ENCODE measurements around the gene TSPEAR. TPM values are rescaled to one million over a fixed set of nuclear protein-coding genes. Genes with fewer than 3 reads are reported as not detected.
A peak's percentile ranks its signal among the peaks of the same experiment; 100 is the strongest.
"Not testable (repeated sequence)": the region's sequence is repeated elsewhere in the genome, so short reads cannot be mapped to it uniquely, and the experiment has no call there.

Gene TSPEAR
- total RNA-seq, 1 donor from 2014 or later, result not detected

GRCh38 chr21:44594406-44594916 is 116.9 kb downstream of the TSPEAR start:
- DNase-seq (ENCODE audit: low spot score) (no peak), ATAC-seq (no peak)

- peak; percentile 76 for ATAC-seq
- peak; percentile 96 for DNase-seq (ENCODE audit: low spot score)
Observed at GRCh38 chr21:44593598-44594405, 117.6 kb downstream of the TSPEAR start.

- DNase-seq (ENCODE audit: low spot score) (peak; percentile 60), ATAC-seq (peak; percentile 56)
Observed at GRCh38 chr21:44592446-44593311, 118.7 kb downstream of the TSPEAR start, which contains the start of gene KRTAP10-6. Gene KRTAP10-6, minus strand, starts transcription at chr21:44592505. Its CDS starts 21 bp downstream, at chr21:44592484.

GRCh38 chr21:44591801-44592130 is 119.6 kb downstream of the TSPEAR start:
- not testable (repeated sequence) for DNase-seq (ENCODE audit: low spot score)
- peak; percentile 4 for ATAC-seq

- ATAC-seq (peak; percentile 36), DNase-seq (ENCODE audit: low spot score) (peak; percentile 51)
Observed at GRCh38 chr21:44590897-44591800, 120.2 kb downstream of the TSPEAR start.

- DNase-seq (ENCODE audit: low spot score), result peak; percentile 39
- ATAC-seq, result no peak
Observed at GRCh38 chr21:44590311-44590721, 121.1 kb downstream of the TSPEAR start.

- peak; percentile 41 for DNase-seq (ENCODE audit: low spot score)
- ATAC-seq, result no peak
Observed at GRCh38 chr21:44589586-44590305, 121.6 kb downstream of the TSPEAR start.

- DNase-seq (ENCODE audit: low spot score) (no peak), ATAC-seq (no peak)
Observed at GRCh38 chr21:44589094-44589493, 122.3 kb downstream of the TSPEAR start.

- DNase-seq (ENCODE audit: low spot score), result no peak
- ATAC-seq, result no peak
Observed at GRCh38 chr21:44585892-44586291, 125.5 kb downstream of the TSPEAR start.

GRCh38 chr21:44583800-44584147 is 127.6 kb downstream of the TSPEAR start:
- ATAC-seq (no peak), DNase-seq (ENCODE audit: low spot score) (no peak)

- peak; percentile 49 for DNase-seq (ENCODE audit: low spot score)
Observed at GRCh38 chr21:44583089-44583799, 128.1 kb downstream of the TSPEAR start.

GRCh38 chr21:44582055-44582454 is 129.3 kb downstream of the TSPEAR start:
- ATAC-seq (no peak), DNase-seq (ENCODE audit: low spot score) (no peak)

More at GRCh38 chr21:44583089-44583799, 128.1 kb downstream of the TSPEAR start:
- peak; percentile 86 for ATAC-seq

- DNase-seq (ENCODE audit: low spot score) (no peak), ATAC-seq (no peak)
Observed at GRCh38 chr21:44581158-44581557, 130.2 kb downstream of the TSPEAR start.

- DNase-seq (ENCODE audit: low spot score) (peak; percentile 43), ATAC-seq (peak; percentile 47)
Observed at GRCh38 chr21:44580231-44580821, 131.0 kb downstream of the TSPEAR start, which contains the start of gene KRTAP10-5. Gene KRTAP10-5, minus strand, starts transcription at chr21:44580604. Its CDS starts 26 bp downstream, at chr21:44580578.

GRCh38 chr21:44579833-44580144 is 131.6 kb downstream of the TSPEAR start:
- no peak for DNase-seq (ENCODE audit: low spot score)

GRCh38 chr21:44579056-44579832 is 132.1 kb downstream of the TSPEAR start:
- ATAC-seq (no peak), DNase-seq (ENCODE audit: low spot score) (no peak)

More at GRCh38 chr21:44579833-44580144, 131.6 kb downstream of the TSPEAR start:
- ATAC-seq, result no peak

GRCh38 chr21:44578371-44579055 is 132.9 kb downstream of the TSPEAR start:
- DNase-seq (ENCODE audit: low spot score), result no peak
- no peak for ATAC-seq

Measured in left lobe of liver (tissue), 2 donors.